ENCODE data around the gene AOC2. TPM values are rescaled to one million over a fixed set of nuclear protein-coding genes. Genes with fewer than 3 reads are reported as not detected.

AOC2 gene
- total RNA-seq, 1 experiment from 2014 or later = 7.1 TPM

DNA sequence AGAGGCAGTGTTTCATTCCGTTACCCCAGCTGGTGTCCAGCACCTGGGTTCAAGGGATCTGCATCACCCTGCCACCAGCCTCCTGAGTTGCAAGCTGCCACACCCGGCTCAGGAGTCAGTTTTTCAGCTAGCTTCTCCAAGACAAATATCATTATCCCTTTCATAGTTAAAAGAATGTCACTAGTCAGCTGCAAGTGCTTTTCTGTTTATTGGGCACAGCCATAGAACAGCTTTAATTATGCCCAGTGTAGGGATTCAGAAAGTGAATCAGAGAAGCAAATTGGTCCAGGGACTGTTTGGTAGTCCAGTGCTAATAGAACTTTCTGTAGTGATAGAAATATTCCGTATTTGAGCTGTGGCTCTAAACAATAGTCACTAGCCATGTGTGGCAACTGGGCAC, 3.7 kb downstream of the AOC2 start:
- H3K79me1 ChIP-seq (ENCODE audit: insufficient read depth, low read depth, low read length, poor library complexity, severe bottlenecking) = no peaks in the 10 kb centered on the region
- no peak overlapping the region for H2BK5ac ChIP-seq (ENCODE audit: insufficient read length, low read length)
- no peak overlapping the region for H3K23ac ChIP-seq (ENCODE audit: insufficient read length, low read depth, low read length)
- H2AFZ ChIP-seq (ENCODE audit: low read length) = no peak overlapping the region
- no peaks in the 10 kb centered on the region for H3K79me2 ChIP-seq (ENCODE audit: insufficient read depth, low read length)
- no peaks in the 10 kb centered on the region for H3K9me3 ChIP-seq (ENCODE audit: control insufficient read depth, low read depth, low read length)
- peaks cover 6 to 8% of the 10 kb centered on the region in 2 experiments; a peak in 2 of 4 replicates for H3K4me1 Mint-ChIP-seq
- no peak overlapping the region for H3K9ac ChIP-seq (ENCODE audit: extremely low read depth, insufficient read length, low read length)
- no peak overlapping the region for H3K4ac ChIP-seq (ENCODE audit: low read depth, low read length)
- H2AK5ac ChIP-seq (ENCODE audit: insufficient read length, low read length) = no peak overlapping the region
- no peak overlapping the region for H4K8ac ChIP-seq (replicated peaks; ENCODE audit: insufficient read length, low read depth, low read length)
- no peak for TF ChIP-seq CTCF (conservative IDR thresholded peaks at IDR 0.05)
- no CpG with 5 or more reads among the region's 3 CpGs for WGBS (ENCODE audit: extremely low coverage, insufficient read length, low lambda C conversion rate)
- no peak overlapping the region for H3K18ac ChIP-seq (ENCODE audit: insufficient read length, low read depth, low read length)
- no peak overlapping the region for H2BK20ac ChIP-seq (ENCODE audit: low read depth, low read length, poor library complexity, severe bottlenecking)
- no peak overlapping the region for H3K14ac ChIP-seq (ENCODE audit: insufficient read depth, low read length)
- H2BK120ac ChIP-seq (ENCODE audit: low read depth, low read length, poor library complexity, severe bottlenecking) = no peak overlapping the region
- no peaks in the 10 kb centered on the region; a peak in 1 of 5 replicates for H3K9me3 Mint-ChIP-seq
- H4K91ac ChIP-seq (ENCODE audit: insufficient read length, low read depth, low read length) = no peak overlapping the region
- DNase-seq = no peak
- H4K5ac ChIP-seq (ENCODE audit: insufficient read length, low read depth, low read length) = no peak overlapping the region
- no peak overlapping the region for H3K4me2 ChIP-seq (ENCODE audit: insufficient read depth, insufficient read length, low read length)
- no peak overlapping the region for H3K27ac Mint-ChIP-seq
- H3K4me3 Mint-ChIP-seq = no peak overlapping the region
- H3T11ph ChIP-seq (ENCODE audit: low read length) = no peak overlapping the region
- no peak overlapping the region for H3K56ac ChIP-seq (ENCODE audit: insufficient read length, low read depth, low read length)
- no peak overlapping the region for H2BK15ac ChIP-seq (ENCODE audit: low read depth, low read length)
- H3K27ac ChIP-seq (ENCODE audit: insufficient read length, low read depth, low read length) = no peak overlapping the region
- no peaks in the 10 kb centered on the region for H4K20me1 ChIP-seq (ENCODE audit: control insufficient read depth, insufficient read depth, insufficient read length)
- H3K36me3 Mint-ChIP-seq (ENCODE audit: insufficient read depth in 1 of 3, low read depth in 3 of 3) = peaks cover 17 to 29% (median 24%) of the 10 kb centered on the region in 3 experiments; a peak in 6 of 7 replicates
- H2BK12ac ChIP-seq (ENCODE audit: insufficient read length, low read depth, low read length) = no peak overlapping the region
- H3K27me3 ChIP-seq (ENCODE audit: insufficient read depth, low read length) = no peaks in the 10 kb centered on the region
- no peaks in the 10 kb centered on the region for H3K23me2 ChIP-seq (ENCODE audit: insufficient read length, low read depth, low read length, poor library complexity, severe bottlenecking)
- H3K27me3 Mint-ChIP-seq (ENCODE audit: low read depth) = no peaks in the 10 kb centered on the region
- no peaks in the 10 kb centered on the region for H3K4me1 ChIP-seq (ENCODE audit: insufficient read depth, low read length)

Measured in H9 (cell line).